ENCODE results near the gene GPC5. TPM values are rescaled to one million over a fixed set of nuclear protein-coding genes. Genes with fewer than 3 reads are reported as not detected.
"Not testable (repeated sequence)": the region's sequence is repeated elsewhere in the genome, so short reads cannot be mapped to it uniquely, and the experiment has no call there.

GPC5 gene
- total RNA-seq, 1 donor from 2014 or later: 0.99 TPM

DNA sequence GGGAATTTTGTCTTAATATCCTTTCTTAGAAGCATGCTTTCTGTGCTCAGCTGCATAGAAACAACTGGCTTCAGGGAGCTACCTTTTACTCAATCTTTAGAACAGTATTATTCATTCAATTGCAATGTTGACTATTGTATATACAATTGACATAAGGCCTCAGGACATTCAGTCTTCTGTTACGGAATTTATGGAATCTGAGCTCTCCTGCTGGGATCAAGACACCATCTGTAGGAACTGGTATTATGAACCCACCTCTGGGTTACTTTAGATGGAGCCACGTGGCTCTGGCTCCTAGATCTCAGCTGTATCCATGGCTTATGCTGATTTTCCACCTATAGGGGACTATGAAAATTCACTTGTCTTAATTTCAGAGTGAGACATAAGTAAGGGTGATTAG, 1112.0 kb downstream of the GPC5 start:
- Mint-ChIP-seq H3K27me3 (ENCODE audit: low read depth) (no peaks in the 10 kb centered on the region), H3K27ac (ENCODE audit: unreplicated experiment) (peak overlapping the region; percentile 33), H3K9me3 (ENCODE audit: low read depth) (no peaks in the 10 kb centered on the region), H3K36me3 (ENCODE audit: low read depth) (no peaks in the 10 kb centered on the region), H3K4me1 (ENCODE audit: low read depth) (peaks cover 28% of the 10 kb centered on the region), H3K4me3 (ENCODE audit: unreplicated experiment) (no peak overlapping the region)
- TF ChIP-seq, protein P1, sequence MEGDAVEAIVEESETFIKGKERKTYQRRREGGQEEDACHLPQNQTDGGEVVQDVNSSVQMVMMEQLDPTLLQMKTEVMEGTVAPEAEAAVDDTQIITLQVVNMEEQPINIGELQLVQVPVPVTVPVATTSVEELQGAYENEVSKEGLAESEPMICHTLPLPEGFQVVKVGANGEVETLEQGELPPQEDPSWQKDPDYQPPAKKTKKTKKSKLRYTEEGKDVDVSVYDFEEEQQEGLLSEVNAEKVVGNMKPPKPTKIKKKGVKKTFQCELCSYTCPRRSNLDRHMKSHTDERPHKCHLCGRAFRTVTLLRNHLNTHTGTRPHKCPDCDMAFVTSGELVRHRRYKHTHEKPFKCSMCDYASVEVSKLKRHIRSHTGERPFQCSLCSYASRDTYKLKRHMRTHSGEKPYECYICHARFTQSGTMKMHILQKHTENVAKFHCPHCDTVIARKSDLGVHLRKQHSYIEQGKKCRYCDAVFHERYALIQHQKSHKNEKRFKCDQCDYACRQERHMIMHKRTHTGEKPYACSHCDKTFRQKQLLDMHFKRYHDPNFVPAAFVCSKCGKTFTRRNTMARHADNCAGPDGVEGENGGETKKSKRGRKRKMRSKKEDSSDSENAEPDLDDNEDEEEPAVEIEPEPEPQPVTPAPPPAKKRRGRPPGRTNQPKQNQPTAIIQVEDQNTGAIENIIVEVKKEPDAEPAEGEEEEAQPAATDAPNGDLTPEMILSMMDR (IDR thresholded peaks at IDR 0.05): no peak
- no peak for DNase-seq (ENCODE audit: low spot score)

DNA sequence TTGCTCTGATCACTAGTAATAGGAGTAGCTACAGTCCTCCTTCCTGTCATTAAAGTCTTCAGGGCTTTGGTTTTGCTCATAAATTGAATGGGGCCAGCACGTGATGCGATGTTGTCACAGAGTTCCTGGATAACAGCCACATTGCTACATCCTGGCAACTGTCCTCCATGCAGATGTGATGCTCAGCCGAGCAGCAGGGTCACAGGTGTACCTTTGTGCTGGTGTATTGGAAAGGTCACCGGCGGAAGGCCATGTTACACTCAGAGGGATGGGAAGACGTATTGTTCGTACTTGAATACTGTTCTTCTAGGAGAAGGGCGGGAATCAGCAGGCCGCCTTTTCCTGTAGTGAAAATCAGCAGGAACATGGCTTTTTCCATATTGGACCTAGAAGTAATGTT, 1114.4 kb downstream of the GPC5 start:
- TF ChIP-seq, protein P1 (IDR thresholded peaks at IDR 0.05): no peak
- no peak overlapping the region for H3K4me3 Mint-ChIP-seq (ENCODE audit: unreplicated experiment)
- H3K27me3 Mint-ChIP-seq (ENCODE audit: low read depth): no peaks in the 10 kb centered on the region
- H3K4me1 Mint-ChIP-seq (ENCODE audit: low read depth): peaks cover 28% of the 10 kb centered on the region
- peak overlapping the region; percentile 67 for H3K27ac Mint-ChIP-seq (ENCODE audit: unreplicated experiment)
- peaks cover 3% of the 10 kb centered on the region for H3K9me3 Mint-ChIP-seq (ENCODE audit: low read depth)
- no peak for DNase-seq (ENCODE audit: low spot score)
- peaks cover 1% of the 10 kb centered on the region for H3K36me3 Mint-ChIP-seq (ENCODE audit: low read depth)

DNA sequence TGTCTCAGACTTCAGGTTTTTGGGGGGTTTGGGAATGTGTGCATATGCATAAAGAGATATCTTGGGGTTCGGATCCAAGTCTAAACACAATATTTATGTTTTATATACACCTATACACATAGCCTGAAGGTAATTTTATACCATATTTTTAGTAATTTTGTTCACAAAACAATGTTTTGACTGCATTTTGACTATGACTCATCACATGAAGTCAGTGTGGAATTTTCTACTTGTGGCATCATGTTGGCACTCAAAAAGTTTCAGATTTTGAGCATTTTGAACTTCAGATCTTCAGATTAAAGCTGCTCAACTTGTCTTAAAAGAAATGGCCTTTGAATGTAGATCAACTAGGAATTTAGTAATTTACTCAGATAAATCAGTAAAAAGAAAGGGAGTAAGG, 1115.3 kb downstream of the GPC5 start:
- H3K27me3 Mint-ChIP-seq (ENCODE audit: low read depth): no peaks in the 10 kb centered on the region
- TF ChIP-seq, protein P1 (IDR thresholded peaks at IDR 0.05): no peak
- H3K9me3 Mint-ChIP-seq (ENCODE audit: low read depth): peaks cover 11% of the 10 kb centered on the region
- no peak overlapping the region for H3K4me3 Mint-ChIP-seq (ENCODE audit: unreplicated experiment)
- peaks cover 5% of the 10 kb centered on the region for H3K36me3 Mint-ChIP-seq (ENCODE audit: low read depth)
- DNase-seq (ENCODE audit: low spot score): no peak
- peak overlapping the region; percentile 95 for H3K27ac Mint-ChIP-seq (ENCODE audit: unreplicated experiment)
- peaks cover 28% of the 10 kb centered on the region for H3K4me1 Mint-ChIP-seq (ENCODE audit: low read depth)

DNA sequence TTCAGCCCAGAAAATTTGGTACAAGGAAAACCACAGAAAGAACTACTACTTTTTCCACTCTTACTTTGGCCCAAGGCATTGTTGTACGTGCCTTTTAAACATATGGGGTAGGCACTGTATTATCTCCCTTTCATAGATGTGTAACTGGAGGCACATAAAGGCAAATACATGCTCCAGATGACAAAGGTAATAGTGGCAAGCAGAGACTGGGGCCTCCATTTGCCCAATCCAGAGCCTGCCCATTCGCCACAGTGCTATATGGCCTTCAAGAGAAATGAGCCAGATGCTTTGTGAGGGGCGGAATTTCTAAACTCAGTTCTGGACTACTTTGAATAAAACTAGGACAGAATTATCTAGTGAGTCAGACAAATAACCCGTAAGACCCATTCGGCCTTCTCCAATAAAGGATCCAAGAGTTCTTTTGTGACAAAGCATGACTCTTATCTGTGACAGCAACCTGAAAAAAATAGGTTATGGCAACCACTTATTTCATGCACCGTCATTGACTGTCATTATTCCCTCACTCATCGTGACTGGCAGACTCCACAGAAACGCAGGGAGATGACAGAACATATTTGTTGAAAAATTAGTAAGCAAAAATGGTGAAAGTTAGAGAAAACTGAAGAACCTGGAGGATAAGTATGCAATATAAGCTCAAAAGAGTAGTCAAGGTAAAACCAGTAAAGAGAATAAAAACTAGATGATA, 1116.2 kb downstream of the GPC5 start:
- Mint-ChIP-seq H3K4me1 (ENCODE audit: low read depth) (peaks cover 28% of the 10 kb centered on the region), H3K9me3 (ENCODE audit: low read depth) (peaks cover 17% of the 10 kb centered on the region), H3K27ac (ENCODE audit: unreplicated experiment) (no peak overlapping the region), H3K4me3 (ENCODE audit: unreplicated experiment) (no peak overlapping the region), H3K36me3 (ENCODE audit: low read depth) (peaks cover 9% of the 10 kb centered on the region), H3K27me3 (ENCODE audit: low read depth) (no peaks in the 10 kb centered on the region)
- TF ChIP-seq, protein P1 (IDR thresholded peaks at IDR 0.05): no peak
- DNase-seq (ENCODE audit: low spot score): no peak

DNA sequence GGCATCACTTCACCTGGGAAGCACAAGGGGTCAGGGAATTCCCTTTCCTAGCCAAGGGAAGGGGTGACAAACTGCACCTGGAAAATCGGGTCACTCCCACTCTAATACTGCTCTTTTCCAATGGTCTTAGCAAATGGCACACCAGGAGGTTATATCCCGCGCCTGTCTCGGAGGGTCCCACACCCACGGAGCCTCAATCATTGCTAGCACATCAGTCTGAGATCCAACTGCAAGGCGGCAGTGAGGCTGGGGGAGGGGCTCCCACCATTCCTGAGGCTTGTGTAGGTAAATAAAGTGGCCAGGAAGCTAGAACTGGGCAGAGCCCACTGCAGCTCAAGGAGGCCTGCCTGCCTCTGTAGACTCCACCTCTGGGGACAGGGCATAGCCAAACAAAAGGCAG, 1118.5 kb downstream of the GPC5 start:
- peaks cover 33% of the 10 kb centered on the region for H3K9me3 Mint-ChIP-seq (ENCODE audit: low read depth)
- peaks cover 18% of the 10 kb centered on the region for H3K36me3 Mint-ChIP-seq (ENCODE audit: low read depth)
- not testable (repeated sequence) for H3K4me3 Mint-ChIP-seq (ENCODE audit: unreplicated experiment); H3K27me3 Mint-ChIP-seq (ENCODE audit: low read depth); H3K27ac Mint-ChIP-seq (ENCODE audit: unreplicated experiment)
- peaks cover 10% of the 10 kb centered on the region for H3K4me1 Mint-ChIP-seq (ENCODE audit: low read depth)
- peak; percentile 55 for DNase-seq (ENCODE audit: low spot score)

DNA sequence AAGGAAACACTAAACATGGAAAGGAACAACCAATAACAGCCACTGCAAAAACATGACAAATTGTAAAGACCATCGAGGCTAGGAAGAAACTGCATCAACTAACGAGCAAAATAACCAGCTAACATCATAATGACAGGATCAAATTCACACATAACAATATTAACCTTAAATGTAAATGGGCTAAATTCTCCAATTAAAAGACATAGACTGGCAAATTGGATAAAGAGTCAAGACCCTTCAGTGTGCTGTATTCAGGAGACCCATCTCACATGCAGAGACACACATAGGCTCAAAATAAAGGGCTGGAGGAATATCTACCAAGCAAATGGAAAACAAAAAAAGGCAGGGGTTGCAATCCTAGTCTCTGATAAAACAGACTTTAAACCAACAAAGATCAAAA, 1120.2 kb downstream of the GPC5 start:
- H3K9me3 Mint-ChIP-seq (ENCODE audit: low read depth): peaks cover 33% of the 10 kb centered on the region
- H3K27ac Mint-ChIP-seq (ENCODE audit: unreplicated experiment); H3K4me3 Mint-ChIP-seq (ENCODE audit: unreplicated experiment); H3K4me1 Mint-ChIP-seq (ENCODE audit: low read depth); H3K27me3 Mint-ChIP-seq (ENCODE audit: low read depth); DNase-seq (ENCODE audit: low spot score): not testable (repeated sequence)
- H3K36me3 Mint-ChIP-seq (ENCODE audit: low read depth): peaks cover 18% of the 10 kb centered on the region

Data from chondrocyte (in vitro differentiated cells).